Natural killer cell (primary cell): Measurements from ENCODE around the gene FANCF. TPM values are rescaled to one million over a fixed set of nuclear protein-coding genes. Genes with fewer than 3 reads are reported as not detected.

Experiments
- ATAC-seq, 3 donors: fragments of 150-1000 bp in 2 of 3; fragments of 200-7000 bp in 1 of 3; cut with Tn5 transposase; 1 replicate in 1 of 3; 2 replicates in 2 of 3; pipeline ENCODE4 v1.10.0; 2021; ENCODE audit warnings: mild to moderate bottlenecking in 2 of 3, moderate library complexity in 2 of 3
- DNase-seq, 2 donors: peaks; one replicate each; pipeline versions ENCODE4 v3.0.0 to v3.0.0-alpha.2; 2013 to 2021; ENCODE audit warnings: mixed read lengths in 1 of 2
- H3K27ac ChIP-seq: one replicate; pipeline ENCODE4 v1.5.1; 2013; ENCODE audit warnings: mild to moderate bottlenecking, low read length
- H3K27me3 ChIP-seq: one replicate; pipeline ENCODE4 v1.6.1; 2013; ENCODE audit warnings: low read length; ENCODE audit not compliant: control insufficient read depth, insufficient read depth
- H3K36me3 ChIP-seq: one replicate; pipeline ENCODE4 v1.6.1; 2013; ENCODE audit warnings: low read length; ENCODE audit not compliant: control insufficient read depth, insufficient read depth
- H3K4me1 ChIP-seq: one replicate; pipeline ENCODE4 v1.6.1; 2013; ENCODE audit warnings: low read length; ENCODE audit not compliant: control insufficient read depth, insufficient read depth
- H3K4me3 ChIP-seq: one replicate; pipeline ENCODE4 v1.5.1; 2013; ENCODE audit warnings: low read length
- H3K9me3 ChIP-seq: one replicate; pipeline ENCODE4 v1.6.1; 2013; ENCODE audit warnings: low read length; ENCODE audit not compliant: control insufficient read depth, insufficient read depth
- H3K27ac Mint-ChIP-seq, 2 donors: one replicate each; pipeline ENCODE4 v1.8.0; 2022; ENCODE audit warnings: mild to moderate bottlenecking in 2 of 2, mixed read lengths in 2 of 2, moderate library complexity in 1 of 2
- H3K27me3 Mint-ChIP-seq, 2 donors: one replicate each; pipeline ENCODE4 v1.8.0; 2022; ENCODE audit warnings: low read depth in 2 of 2, mixed read lengths in 2 of 2
- H3K36me3 Mint-ChIP-seq: one replicate; pipeline ENCODE4 v1.8.0; 2022; ENCODE audit warnings: mixed read lengths
- H3K4me1 Mint-ChIP-seq, 2 donors: one replicate each; pipeline ENCODE4 v1.8.0; 2022; ENCODE audit warnings: mixed read lengths in 2 of 2
- H3K4me3 Mint-ChIP-seq: one replicate; pipeline ENCODE4 v1.8.0; 2022; ENCODE audit warnings: mild to moderate bottlenecking, moderate library complexity, mixed read lengths
- H3K9me3 Mint-ChIP-seq, 2 donors: one replicate each; pipeline ENCODE4 v1.8.0; 2022; ENCODE audit warnings: mixed read lengths in 2 of 2
- CTCF ChIP-seq: fragments of 200-600 bp; IDR thresholded peaks from one replicate; pipeline ENCODE4 v1.8.0; 2022; ENCODE audit warnings: antibody characterized with exemption
- WGBS: methylation state at CpG from one replicate; pipeline ENCODE4 v1.1.7; 2013; ENCODE audit warnings: missing lambda C conversion rate; ENCODE audit not compliant: insufficient coverage; 5-methylcytosine and 5-hydroxymethylcytosine counted together
- intact Hi-C: fragments of 100-400 bp; cut with micrococcal nuclease; formaldehyde crosslinking; loops from one replicate; pipeline ENCODE4 v1.14.2; 2022
- total RNA-seq, 4 donors: library from RNA; stranded (reverse); fragments of 120-200 nt in 1 of 4; gene quantifications; one replicate each; pipeline versions ENCODE4 v1.2.3 to v1.2.4, GENCODE V29; 2013 to 2022

FANCF gene
- total RNA-seq, 3 donors from 2014 or later (not counting 1 experiment from before 2014, with no cell fraction given): 7.2 to 10.3 (median 9.7) TPM

GRCh38 chr11:22670830-22671229 is 45.2 kb upstream of the FANCF start:
- Mint-ChIP-seq H3K27ac (no peak overlapping the region), H3K27me3 (peaks cover 52 to 57% of the 10 kb centered on the region in 2 donors), H3K4me1 (peaks cover 11 to 13% of the 10 kb centered on the region in 2 donors), H3K36me3 (no peaks in the 10 kb centered on the region), H3K4me3 (no peak overlapping the region), H3K9me3 (no peaks in the 10 kb centered on the region)
- intact Hi-C loops: no loop called here
- 73% methylated on average over 1 of the region's 1 CpG for WGBS
- peak in 1 of 2 donors; percentile 36 for DNase-seq
- no peaks in the 10 kb centered on the region for H3K36me3 ChIP-seq
- no peaks in the 10 kb centered on the region for H3K9me3 ChIP-seq
- peaks cover 9% of the 10 kb centered on the region for H3K4me1 ChIP-seq
- peaks cover 32% of the 10 kb centered on the region for H3K27me3 ChIP-seq
- H3K27ac ChIP-seq: no peak overlapping the region
- no peak for TF ChIP-seq CTCF
- no peak overlapping the region for H3K4me3 ChIP-seq
- no peak for ATAC-seq

- TF ChIP-seq CTCF: no peak
- no CpG with 5 or more reads among the region's 2 CpGs for whole genome bisulfite sequencing
- intact Hi-C loops: no loop called here
- Histone ChIP-seq H3K4me1 (peaks cover 9% of the 10 kb centered on the region), H3K27me3 (peaks cover 39% of the 10 kb centered on the region), H3K9me3 (no peaks in the 10 kb centered on the region), H3K4me3 (no peak overlapping the region), H3K36me3 (no peaks in the 10 kb centered on the region), H3K27ac (no peak overlapping the region)
- Mint-ChIP-seq H3K36me3 (no peaks in the 10 kb centered on the region), H3K27me3 (peaks cover 53 to 63% of the 10 kb centered on the region in 2 donors), H3K27ac (no peak overlapping the region), H3K4me1 (peaks cover 11 to 13% of the 10 kb centered on the region in 2 donors), H3K9me3 (no peaks in the 10 kb centered on the region), H3K4me3 (no peak overlapping the region)
- no peak for DNase-seq
- no peak for ATAC-seq
Measured at GRCh38 chr11:22669368-22669767, 43.7 kb upstream of the FANCF start.

- DNase-seq (no peak), ATAC-seq (no peak)
- no peak for TF ChIP-seq CTCF
- Mint-ChIP-seq H3K36me3 (no peaks in the 10 kb centered on the region), H3K27ac (no peak overlapping the region), H3K27me3 (peaks cover 49 to 69% of the 10 kb centered on the region in 2 donors), H3K4me1 (peaks cover 11 to 13% of the 10 kb centered on the region in 2 donors), H3K9me3 (no peaks in the 10 kb centered on the region), H3K4me3 (no peak overlapping the region)
- H3K9me3 ChIP-seq: no peaks in the 10 kb centered on the region
- no peak overlapping the region for H3K4me3 ChIP-seq
- intact Hi-C loops: no loop called here
- H3K4me1 ChIP-seq: peaks cover 9% of the 10 kb centered on the region
- H3K27ac ChIP-seq: no peak overlapping the region
- no peaks in the 10 kb centered on the region for H3K36me3 ChIP-seq
- H3K27me3 ChIP-seq: peaks cover 40% of the 10 kb centered on the region
- WGBS: 45% methylated on average over 3 of the region's 3 CpGs
Measured at GRCh38 chr11:22668005-22668796, 42.6 kb upstream of the FANCF start.
